ENCODE measurements around the gene TRPC4. TPM values are rescaled to one million over a fixed set of nuclear protein-coding genes. Genes with fewer than 3 reads are reported as not detected.

The TRPC4 gene
- total RNA-seq, 1 donor: 1.2 TPM

- no peak overlapping the region for H3K4me3 ChIP-seq (ENCODE audit: low read depth, low read length)
- DNase-seq (ENCODE audit: low read depth): peak; percentile 52
- TF ChIP-seq CTCF (IDR thresholded peaks at IDR 0.05; ENCODE audit: insufficient read depth, low read length): no peak
These were observed 153.0 kb downstream of the TRPC4 start for GRCh38 chr13:37716420-37717195.

- no peak for TF ChIP-seq CTCF (IDR thresholded peaks at IDR 0.05; ENCODE audit: insufficient read depth, low read length)
- no peak overlapping the region for H3K4me3 ChIP-seq (ENCODE audit: low read depth, low read length)
- DNase-seq (ENCODE audit: low read depth): peak; percentile 92
These were observed 154.0 kb downstream of the TRPC4 start for GRCh38 chr13:37715606-37716015.

GRCh38 chr13:37709318-37709717 is 160.3 kb downstream of the TRPC4 start:
- no peak for TF ChIP-seq CTCF (IDR thresholded peaks at IDR 0.05; ENCODE audit: insufficient read depth, low read length)
- H3K4me3 ChIP-seq (ENCODE audit: low read depth, low read length): no peak overlapping the region

GRCh38 chr13:37707739-37708500 is 161.7 kb downstream of the TRPC4 start:
- H3K4me3 ChIP-seq (ENCODE audit: low read depth, low read length): no peak overlapping the region
- no peak for DNase-seq (ENCODE audit: low read depth)
- no peak for TF ChIP-seq CTCF (IDR thresholded peaks at IDR 0.05; ENCODE audit: insufficient read depth, low read length)

More at GRCh38 chr13:37709318-37709717, 160.3 kb downstream of the TRPC4 start:
- no peak for DNase-seq (ENCODE audit: low read depth)

- no peak for DNase-seq (ENCODE audit: low read depth)
- no peak for TF ChIP-seq CTCF (IDR thresholded peaks at IDR 0.05; ENCODE audit: insufficient read depth, low read length)
- H3K4me3 ChIP-seq (ENCODE audit: low read depth, low read length): no peak overlapping the region
These were observed 163.5 kb downstream of the TRPC4 start for GRCh38 chr13:37706041-37706440.

GRCh38 chr13:37701972-37702371 is 167.6 kb downstream of the TRPC4 start:
- peak; percentile 92 for DNase-seq (ENCODE audit: low read depth)
- no peak for TF ChIP-seq CTCF (IDR thresholded peaks at IDR 0.05; ENCODE audit: insufficient read depth, low read length)
- H3K4me3 ChIP-seq (ENCODE audit: low read depth, low read length): no peak overlapping the region

Data from fibroblast of the aortic adventitia (primary cell).